Natural killer cell (primary cell): Measurements from ENCODE around the gene LMAN2L. TPM values are rescaled to one million over a fixed set of nuclear protein-coding genes. Genes with fewer than 3 reads are reported as not detected.

Source experiments
- ATAC-seq, 3 donors: fragments of 150-1000 bp in 2 of 3; fragments of 200-7000 bp in 1 of 3; cut with Tn5 transposase; 1 replicate in 1 of 3; 2 replicates in 2 of 3; pipeline ENCODE4 v1.10.0; 2021; ENCODE audit warnings: mild to moderate bottlenecking in 2 of 3, moderate library complexity in 2 of 3
- DNase-seq, 2 donors: peaks; one replicate each; pipeline versions ENCODE4 v3.0.0 to v3.0.0-alpha.2; 2013 to 2021; ENCODE audit warnings: mixed read lengths in 1 of 2
- H3K27ac ChIP-seq: one replicate; pipeline ENCODE4 v1.5.1; 2013; ENCODE audit warnings: mild to moderate bottlenecking, low read length
- H3K27me3 ChIP-seq: one replicate; pipeline ENCODE4 v1.6.1; 2013; ENCODE audit warnings: low read length; ENCODE audit not compliant: control insufficient read depth, insufficient read depth
- H3K36me3 ChIP-seq: one replicate; pipeline ENCODE4 v1.6.1; 2013; ENCODE audit warnings: low read length; ENCODE audit not compliant: control insufficient read depth, insufficient read depth
- H3K4me1 ChIP-seq: one replicate; pipeline ENCODE4 v1.6.1; 2013; ENCODE audit warnings: low read length; ENCODE audit not compliant: control insufficient read depth, insufficient read depth
- H3K4me3 ChIP-seq: one replicate; pipeline ENCODE4 v1.5.1; 2013; ENCODE audit warnings: low read length
- H3K9me3 ChIP-seq: one replicate; pipeline ENCODE4 v1.6.1; 2013; ENCODE audit warnings: low read length; ENCODE audit not compliant: control insufficient read depth, insufficient read depth
- H3K27ac Mint-ChIP-seq, 2 donors: one replicate each; pipeline ENCODE4 v1.8.0; 2022; ENCODE audit warnings: mild to moderate bottlenecking in 2 of 2, mixed read lengths in 2 of 2, moderate library complexity in 1 of 2
- H3K27me3 Mint-ChIP-seq, 2 donors: one replicate each; pipeline ENCODE4 v1.8.0; 2022; ENCODE audit warnings: low read depth in 2 of 2, mixed read lengths in 2 of 2
- H3K36me3 Mint-ChIP-seq: one replicate; pipeline ENCODE4 v1.8.0; 2022; ENCODE audit warnings: mixed read lengths
- H3K4me1 Mint-ChIP-seq, 2 donors: one replicate each; pipeline ENCODE4 v1.8.0; 2022; ENCODE audit warnings: mixed read lengths in 2 of 2
- H3K4me3 Mint-ChIP-seq: one replicate; pipeline ENCODE4 v1.8.0; 2022; ENCODE audit warnings: mild to moderate bottlenecking, moderate library complexity, mixed read lengths
- H3K9me3 Mint-ChIP-seq, 2 donors: one replicate each; pipeline ENCODE4 v1.8.0; 2022; ENCODE audit warnings: mixed read lengths in 2 of 2
- WGBS: methylation state at CpG from one replicate; pipeline ENCODE4 v1.1.7; 2013; ENCODE audit warnings: missing lambda C conversion rate; ENCODE audit not compliant: insufficient coverage; 5-methylcytosine and 5-hydroxymethylcytosine counted together
- intact Hi-C: fragments of 100-400 bp; cut with micrococcal nuclease; formaldehyde crosslinking; loops from one replicate; pipeline ENCODE4 v1.14.2; 2022
- total RNA-seq, 4 donors: library from RNA; stranded (reverse); fragments of 120-200 nt in 1 of 4; gene quantifications; one replicate each; pipeline versions ENCODE4 v1.2.3 to v1.2.4, GENCODE V29; 2013 to 2022
- TF ChIP-seq, protein P1 (sequence below): fragments of 200-600 bp; IDR thresholded peaks from one replicate; pipeline ENCODE4 v1.8.0; 2022; ENCODE audit warnings: antibody characterized with exemption

The LMAN2L gene
- total RNA-seq, 3 donors from 2014 or later (not counting 1 experiment from before 2014, with no cell fraction given) = 4.0 to 7.9 (median 5.9) TPM

- WGBS = 94% methylated on average over 10 of the region's 14 CpGs
- TF ChIP-seq, protein P1, sequence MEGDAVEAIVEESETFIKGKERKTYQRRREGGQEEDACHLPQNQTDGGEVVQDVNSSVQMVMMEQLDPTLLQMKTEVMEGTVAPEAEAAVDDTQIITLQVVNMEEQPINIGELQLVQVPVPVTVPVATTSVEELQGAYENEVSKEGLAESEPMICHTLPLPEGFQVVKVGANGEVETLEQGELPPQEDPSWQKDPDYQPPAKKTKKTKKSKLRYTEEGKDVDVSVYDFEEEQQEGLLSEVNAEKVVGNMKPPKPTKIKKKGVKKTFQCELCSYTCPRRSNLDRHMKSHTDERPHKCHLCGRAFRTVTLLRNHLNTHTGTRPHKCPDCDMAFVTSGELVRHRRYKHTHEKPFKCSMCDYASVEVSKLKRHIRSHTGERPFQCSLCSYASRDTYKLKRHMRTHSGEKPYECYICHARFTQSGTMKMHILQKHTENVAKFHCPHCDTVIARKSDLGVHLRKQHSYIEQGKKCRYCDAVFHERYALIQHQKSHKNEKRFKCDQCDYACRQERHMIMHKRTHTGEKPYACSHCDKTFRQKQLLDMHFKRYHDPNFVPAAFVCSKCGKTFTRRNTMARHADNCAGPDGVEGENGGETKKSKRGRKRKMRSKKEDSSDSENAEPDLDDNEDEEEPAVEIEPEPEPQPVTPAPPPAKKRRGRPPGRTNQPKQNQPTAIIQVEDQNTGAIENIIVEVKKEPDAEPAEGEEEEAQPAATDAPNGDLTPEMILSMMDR = no peak
- ATAC-seq (no peak), DNase-seq (no peak)
- intact Hi-C loops = no loop called here
- Histone ChIP-seq H3K4me3 (no peak overlapping the region), H3K9me3 (no peaks in the 10 kb centered on the region), H3K36me3 (peaks cover 2% of the 10 kb centered on the region), H3K27me3 (no peaks in the 10 kb centered on the region), H3K27ac (no peak overlapping the region), H3K4me1 (no peaks in the 10 kb centered on the region)
- no peaks in the 10 kb centered on the region for H3K36me3 Mint-ChIP-seq
- H3K27me3 Mint-ChIP-seq = no peaks in the 10 kb centered on the region
- no peak overlapping the region for H3K4me3 Mint-ChIP-seq
- no peak overlapping the region for H3K27ac Mint-ChIP-seq
- H3K9me3 Mint-ChIP-seq = no peaks in the 10 kb centered on the region
- H3K4me1 Mint-ChIP-seq = no peaks in the 10 kb centered on the region
Measured at GRCh38 chr2:96698221-96698861, 41.5 kb downstream of the LMAN2L start.

- TF ChIP-seq, protein P1 = no peak
- intact Hi-C loops = no loop called here
- Mint-ChIP-seq H3K9me3 (no peaks in the 10 kb centered on the region), H3K27ac (no peak overlapping the region), H3K4me3 (no peak overlapping the region), H3K27me3 (no peaks in the 10 kb centered on the region), H3K4me1 (no peaks in the 10 kb centered on the region), H3K36me3 (no peaks in the 10 kb centered on the region)
- DNase-seq = no peak
- no peak overlapping the region for H3K27ac ChIP-seq
- 95% methylated on average over 2 of the region's 2 CpGs for WGBS
- H3K4me3 ChIP-seq = no peak overlapping the region
- no peak for ATAC-seq
- no peaks in the 10 kb centered on the region for H3K9me3 ChIP-seq
- H3K27me3 ChIP-seq = no peaks in the 10 kb centered on the region
- no peaks in the 10 kb centered on the region for H3K4me1 ChIP-seq
- no peaks in the 10 kb centered on the region for H3K36me3 ChIP-seq
Measured at GRCh38 chr2:96697476-96697875, 42.4 kb downstream of the LMAN2L start.

GRCh38 chr2:96695602-96696001 is 44.3 kb downstream of the LMAN2L start:
- ATAC-seq (no peak), DNase-seq (no peak)
- H3K4me1 Mint-ChIP-seq = no peaks in the 10 kb centered on the region
- intact Hi-C loops = no loop called here
- TF ChIP-seq, protein P1 = no peak
- H3K27ac Mint-ChIP-seq = no peak overlapping the region
- Histone ChIP-seq H3K9me3 (no peaks in the 10 kb centered on the region), H3K36me3 (no peaks in the 10 kb centered on the region), H3K4me3 (no peak overlapping the region), H3K27ac (no peak overlapping the region), H3K27me3 (no peaks in the 10 kb centered on the region), H3K4me1 (no peaks in the 10 kb centered on the region)
- H3K27me3 Mint-ChIP-seq = no peaks in the 10 kb centered on the region
- H3K4me3 Mint-ChIP-seq = no peak overlapping the region
- 89% methylated on average over 15 of the region's 15 CpGs for WGBS
- no peaks in the 10 kb centered on the region for H3K36me3 Mint-ChIP-seq
- H3K9me3 Mint-ChIP-seq = no peaks in the 10 kb centered on the region
